22Rv1 (cell line): ENCODE measurements around the gene RAD23B.

Experiments used
- CTCF ChIP-seq: fragments of 450-650 bp; IDR thresholded peaks from 2 replicates; pipeline ENCODE4 v1.5.1; 2017; ENCODE audit warnings: mild to moderate bottlenecking
- ZFX ChIP-seq: fragments of 450-650 bp; IDR thresholded peaks from 2 replicates; pipeline ENCODE4 v1.6.1; 2017; ENCODE audit warnings: antibody characterized with exemption, borderline replicate concordance

GRCh38 chr9:107288701-107289100, 5.6 kb downstream of the RAD23B start:
- TF ChIP-seq CTCF (no peak), ZFX (no peak)
